Progenitor cell of endocrine pancreas (in vitro differentiated cells): ENCODE measurements around the gene COX6A2. TPM values are rescaled to one million over a fixed set of nuclear protein-coding genes. Genes with fewer than 3 reads are reported as not detected.
"Not testable (repeated sequence)": the region's sequence is repeated elsewhere in the genome, so short reads cannot be mapped to it uniquely, and the experiment has no call there.

Source experiments
- DNase-seq: peaks from one replicate; pipeline ENCODE4 v3.0.0; 2021; ENCODE audit warnings: low spot score; ENCODE audit not compliant: unreplicated experiment
- H3K27ac Mint-ChIP-seq: 2 replicates; pipeline ENCODE4 v1.8.0; 2021; ENCODE audit warnings: mild to moderate bottlenecking, moderate library complexity, mixed read lengths
- H3K27me3 Mint-ChIP-seq: 2 replicates; pipeline ENCODE4 v1.8.0; 2021; ENCODE audit warnings: mixed read lengths
- H3K36me3 Mint-ChIP-seq: 2 replicates; pipeline ENCODE4 v1.8.0; 2022; ENCODE audit warnings: mixed read lengths; ENCODE audit not compliant: insufficient read depth
- H3K4me1 Mint-ChIP-seq: 2 replicates; pipeline ENCODE4 v1.8.0; 2021; ENCODE audit warnings: low read depth, mixed read lengths
- H3K4me3 Mint-ChIP-seq: 2 replicates; pipeline ENCODE4 v1.8.0; 2021; ENCODE audit warnings: low read depth, mild to moderate bottlenecking, moderate library complexity, mixed read lengths
- H3K9me3 Mint-ChIP-seq: 2 replicates; pipeline ENCODE4 v1.8.0; 2021; ENCODE audit warnings: low read depth, mixed read lengths
- total RNA-seq: library from RNA; stranded (reverse); gene quantifications from 2 replicates; pipeline ENCODE4 v1.2.1, GENCODE V29; 2021
- TF ChIP-seq, protein P1 (sequence below): fragments of 200-600 bp; sonication (generic); IDR thresholded peaks from one replicate; pipeline ENCODE4 v1.5.0; 2021; ENCODE audit warnings: antibody characterized with exemption, mild to moderate bottlenecking; ENCODE audit not compliant: unreplicated experiment

COX6A2 gene
- total RNA-seq, 1 donor from 2014 or later: not detected

GRCh38 chr16:31441956-31442355 lies 13.8 kb upstream of the COX6A2 start:
- no peak for DNase-seq
- H3K9me3 Mint-ChIP-seq: no peaks in the 10 kb centered on the region
- H3K4me3 Mint-ChIP-seq: peak overlapping the region; percentile 88
- no peaks in the 10 kb centered on the region for H3K36me3 Mint-ChIP-seq
- no peaks in the 10 kb centered on the region for H3K4me1 Mint-ChIP-seq
- peak overlapping the region; percentile 86 for H3K27ac Mint-ChIP-seq
- TF ChIP-seq, protein P1, sequence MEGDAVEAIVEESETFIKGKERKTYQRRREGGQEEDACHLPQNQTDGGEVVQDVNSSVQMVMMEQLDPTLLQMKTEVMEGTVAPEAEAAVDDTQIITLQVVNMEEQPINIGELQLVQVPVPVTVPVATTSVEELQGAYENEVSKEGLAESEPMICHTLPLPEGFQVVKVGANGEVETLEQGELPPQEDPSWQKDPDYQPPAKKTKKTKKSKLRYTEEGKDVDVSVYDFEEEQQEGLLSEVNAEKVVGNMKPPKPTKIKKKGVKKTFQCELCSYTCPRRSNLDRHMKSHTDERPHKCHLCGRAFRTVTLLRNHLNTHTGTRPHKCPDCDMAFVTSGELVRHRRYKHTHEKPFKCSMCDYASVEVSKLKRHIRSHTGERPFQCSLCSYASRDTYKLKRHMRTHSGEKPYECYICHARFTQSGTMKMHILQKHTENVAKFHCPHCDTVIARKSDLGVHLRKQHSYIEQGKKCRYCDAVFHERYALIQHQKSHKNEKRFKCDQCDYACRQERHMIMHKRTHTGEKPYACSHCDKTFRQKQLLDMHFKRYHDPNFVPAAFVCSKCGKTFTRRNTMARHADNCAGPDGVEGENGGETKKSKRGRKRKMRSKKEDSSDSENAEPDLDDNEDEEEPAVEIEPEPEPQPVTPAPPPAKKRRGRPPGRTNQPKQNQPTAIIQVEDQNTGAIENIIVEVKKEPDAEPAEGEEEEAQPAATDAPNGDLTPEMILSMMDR: no peak
- H3K27me3 Mint-ChIP-seq: peaks cover 8% of the 10 kb centered on the region

- no peaks in the 10 kb centered on the region for H3K9me3 Mint-ChIP-seq
- DNase-seq: no peak
- no peak overlapping the region for H3K4me3 Mint-ChIP-seq
- TF ChIP-seq, protein P1: no peak
- H3K36me3 Mint-ChIP-seq: no peaks in the 10 kb centered on the region
- peaks cover 3% of the 10 kb centered on the region for H3K27me3 Mint-ChIP-seq
- no peak overlapping the region for H3K27ac Mint-ChIP-seq
- no peaks in the 10 kb centered on the region for H3K4me1 Mint-ChIP-seq
Measured at GRCh38 chr16:31440516-31441184, 12.5 kb upstream of the COX6A2 start.

- Mint-ChIP-seq H3K4me3 (no peak overlapping the region), H3K36me3 (no peaks in the 10 kb centered on the region), H3K27ac (no peak overlapping the region), H3K9me3 (no peaks in the 10 kb centered on the region), H3K4me1 (no peaks in the 10 kb centered on the region), H3K27me3 (no peaks in the 10 kb centered on the region)
- TF ChIP-seq, protein P1: no peak
- DNase-seq: no peak
Measured at GRCh38 chr16:31439519-31439918, 11.4 kb upstream of the COX6A2 start.

GRCh38 chr16:31439023-31439422 lies 10.9 kb upstream of the COX6A2 start:
- H3K27ac Mint-ChIP-seq, H3K27me3 Mint-ChIP-seq, DNase-seq, H3K36me3 Mint-ChIP-seq, H3K4me3 Mint-ChIP-seq, H3K9me3 Mint-ChIP-seq, H3K4me1 Mint-ChIP-seq: not testable (repeated sequence)

- H3K36me3 Mint-ChIP-seq: no peaks in the 10 kb centered on the region
- no peak overlapping the region for H3K27ac Mint-ChIP-seq
- no peaks in the 10 kb centered on the region for H3K27me3 Mint-ChIP-seq
- no peaks in the 10 kb centered on the region for H3K4me1 Mint-ChIP-seq
- H3K9me3 Mint-ChIP-seq: no peaks in the 10 kb centered on the region
- DNase-seq: no peak
- H3K4me3 Mint-ChIP-seq: no peak overlapping the region
- TF ChIP-seq, protein P1: no peak
Measured at GRCh38 chr16:31438414-31438813, 10.3 kb upstream of the COX6A2 start.
